HCT116 (cell line): ENCODE results near the gene DIP2A.

Experiments used
- CTCF ChIP-seq, 3 experiments: fragments of 200-600 bp in 1 of 3; sonication (generic) in 1 of 3; IDR thresholded peaks in 2 of 3; conservative IDR thresholded peaks in 1 of 3; 2 replicates each; pipeline ENCODE4 v1.5.1; 2012 to 2017; ENCODE audit warnings: low read depth in 2 of 3, low read length in 2 of 3, antibody characterized with exemption in 1 of 3, borderline replicate concordance in 1 of 3, control low read depth in 1 of 3, mild to moderate bottlenecking in 1 of 3, mixed read lengths in 1 of 3, mixed run types in 1 of 3, moderate library complexity in 1 of 3; ENCODE audit not compliant: insufficient read depth in 1 of 3
- EZH2 ChIP-seq: fragments of 200-600 bp; sonication (generic); IDR thresholded peaks from 2 replicates; pipeline ENCODE4 v1.6.1; 2017; ENCODE audit warnings: antibody characterized with exemption, mixed run types
- FOSL1 ChIP-seq: IDR thresholded peaks from 2 replicates; pipeline ENCODE4 v1.6.1; 2012; ENCODE audit warnings: low read depth
- POLR2A ChIP-seq: IDR thresholded peaks from 2 replicates; pipeline ENCODE4 v1.7.0; 2011; ENCODE audit warnings: borderline replicate concordance; ENCODE audit not compliant: insufficient read depth, insufficient read length; ENCODE audit errors: extremely low read depth
- POLR2AphosphoS5 ChIP-seq: IDR thresholded peaks from 2 replicates; pipeline ENCODE4 v1.6.1; 2011; ENCODE audit warnings: mild to moderate bottlenecking, low read depth, low read length, moderate library complexity
- RAD21 ChIP-seq: IDR thresholded peaks from 2 replicates; pipeline ENCODE4 v1.6.1; 2012; ENCODE audit warnings: low read depth, mild to moderate bottlenecking
- YY1 ChIP-seq: IDR thresholded peaks from 2 replicates; pipeline ENCODE4 v1.6.1; 2011; ENCODE audit warnings: low read length, low read depth, moderate library complexity, mild to moderate bottlenecking; ENCODE audit not compliant: insufficient replicate concordance; ENCODE audit errors: extremely low read depth
- TF ChIP-seq, protein P1 (sequence below): IDR thresholded peaks from 2 replicates; pipeline ENCODE4 v1.6.1; 2012; ENCODE audit warnings: low read depth
- TF ChIP-seq, protein P2 (sequence below): IDR thresholded peaks from 2 replicates; pipeline ENCODE4 v1.6.1; 2012

DNA sequence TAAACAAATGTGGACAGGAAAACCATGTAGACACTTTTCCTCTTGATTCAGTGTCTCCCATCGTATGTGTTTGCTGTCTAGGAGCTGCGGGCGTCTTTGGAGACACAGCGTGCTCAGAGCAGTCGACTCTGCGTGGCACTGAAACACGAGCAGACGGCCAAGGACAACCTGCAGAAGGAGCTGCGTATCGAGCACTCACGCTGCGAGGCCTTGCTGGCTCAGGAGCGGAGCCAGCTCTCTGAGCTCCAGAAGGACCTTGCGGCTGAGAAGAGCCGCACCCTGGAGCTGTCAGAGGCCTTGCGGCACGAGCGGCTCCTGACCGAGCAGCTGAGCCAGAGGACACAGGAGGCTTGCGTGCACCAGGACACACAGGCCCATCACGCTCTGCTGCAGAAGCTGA, 27.2 kb upstream of the DIP2A start:
- TF ChIP-seq CTCF (IDR thresholded peaks at IDR 0.05 in 2 of 3, conservative IDR thresholded peaks at IDR 0.05 in 1 of 3; ENCODE audit: borderline replicate concordance in 1 of 3, insufficient read depth in 1 of 3, low read depth in 2 of 3, low read length in 2 of 3) = no peak
- TF ChIP-seq EZH2 = no peak
- TF ChIP-seq, protein P1, sequence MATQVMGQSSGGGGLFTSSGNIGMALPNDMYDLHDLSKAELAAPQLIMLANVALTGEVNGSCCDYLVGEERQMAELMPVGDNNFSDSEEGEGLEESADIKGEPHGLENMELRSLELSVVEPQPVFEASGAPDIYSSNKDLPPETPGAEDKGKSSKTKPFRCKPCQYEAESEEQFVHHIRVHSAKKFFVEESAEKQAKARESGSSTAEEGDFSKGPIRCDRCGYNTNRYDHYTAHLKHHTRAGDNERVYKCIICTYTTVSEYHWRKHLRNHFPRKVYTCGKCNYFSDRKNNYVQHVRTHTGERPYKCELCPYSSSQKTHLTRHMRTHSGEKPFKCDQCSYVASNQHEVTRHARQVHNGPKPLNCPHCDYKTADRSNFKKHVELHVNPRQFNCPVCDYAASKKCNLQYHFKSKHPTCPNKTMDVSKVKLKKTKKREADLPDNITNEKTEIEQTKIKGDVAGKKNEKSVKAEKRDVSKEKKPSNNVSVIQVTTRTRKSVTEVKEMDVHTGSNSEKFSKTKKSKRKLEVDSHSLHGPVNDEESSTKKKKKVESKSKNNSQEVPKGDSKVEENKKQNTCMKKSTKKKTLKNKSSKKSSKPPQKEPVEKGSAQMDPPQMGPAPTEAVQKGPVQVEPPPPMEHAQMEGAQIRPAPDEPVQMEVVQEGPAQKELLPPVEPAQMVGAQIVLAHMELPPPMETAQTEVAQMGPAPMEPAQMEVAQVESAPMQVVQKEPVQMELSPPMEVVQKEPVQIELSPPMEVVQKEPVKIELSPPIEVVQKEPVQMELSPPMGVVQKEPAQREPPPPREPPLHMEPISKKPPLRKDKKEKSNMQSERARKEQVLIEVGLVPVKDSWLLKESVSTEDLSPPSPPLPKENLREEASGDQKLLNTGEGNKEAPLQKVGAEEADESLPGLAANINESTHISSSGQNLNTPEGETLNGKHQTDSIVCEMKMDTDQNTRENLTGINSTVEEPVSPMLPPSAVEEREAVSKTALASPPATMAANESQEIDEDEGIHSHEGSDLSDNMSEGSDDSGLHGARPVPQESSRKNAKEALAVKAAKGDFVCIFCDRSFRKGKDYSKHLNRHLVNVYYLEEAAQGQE = no peak
- TF ChIP-seq POLR2A = no peak
- TF ChIP-seq YY1 = no peak
- TF ChIP-seq POLR2AphosphoS5 = no peak
- no peak for TF ChIP-seq FOSL1
- TF ChIP-seq, protein P2, sequence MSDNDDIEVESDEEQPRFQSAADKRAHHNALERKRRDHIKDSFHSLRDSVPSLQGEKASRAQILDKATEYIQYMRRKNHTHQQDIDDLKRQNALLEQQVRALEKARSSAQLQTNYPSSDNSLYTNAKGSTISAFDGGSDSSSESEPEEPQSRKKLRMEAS = no peak
- TF ChIP-seq RAD21 = no peak
